Measurements from ENCODE around the gene NSD1. TPM values are rescaled to one million over a fixed set of nuclear protein-coding genes. Genes with fewer than 3 reads are reported as not detected.

Gene NSD1, protein sequence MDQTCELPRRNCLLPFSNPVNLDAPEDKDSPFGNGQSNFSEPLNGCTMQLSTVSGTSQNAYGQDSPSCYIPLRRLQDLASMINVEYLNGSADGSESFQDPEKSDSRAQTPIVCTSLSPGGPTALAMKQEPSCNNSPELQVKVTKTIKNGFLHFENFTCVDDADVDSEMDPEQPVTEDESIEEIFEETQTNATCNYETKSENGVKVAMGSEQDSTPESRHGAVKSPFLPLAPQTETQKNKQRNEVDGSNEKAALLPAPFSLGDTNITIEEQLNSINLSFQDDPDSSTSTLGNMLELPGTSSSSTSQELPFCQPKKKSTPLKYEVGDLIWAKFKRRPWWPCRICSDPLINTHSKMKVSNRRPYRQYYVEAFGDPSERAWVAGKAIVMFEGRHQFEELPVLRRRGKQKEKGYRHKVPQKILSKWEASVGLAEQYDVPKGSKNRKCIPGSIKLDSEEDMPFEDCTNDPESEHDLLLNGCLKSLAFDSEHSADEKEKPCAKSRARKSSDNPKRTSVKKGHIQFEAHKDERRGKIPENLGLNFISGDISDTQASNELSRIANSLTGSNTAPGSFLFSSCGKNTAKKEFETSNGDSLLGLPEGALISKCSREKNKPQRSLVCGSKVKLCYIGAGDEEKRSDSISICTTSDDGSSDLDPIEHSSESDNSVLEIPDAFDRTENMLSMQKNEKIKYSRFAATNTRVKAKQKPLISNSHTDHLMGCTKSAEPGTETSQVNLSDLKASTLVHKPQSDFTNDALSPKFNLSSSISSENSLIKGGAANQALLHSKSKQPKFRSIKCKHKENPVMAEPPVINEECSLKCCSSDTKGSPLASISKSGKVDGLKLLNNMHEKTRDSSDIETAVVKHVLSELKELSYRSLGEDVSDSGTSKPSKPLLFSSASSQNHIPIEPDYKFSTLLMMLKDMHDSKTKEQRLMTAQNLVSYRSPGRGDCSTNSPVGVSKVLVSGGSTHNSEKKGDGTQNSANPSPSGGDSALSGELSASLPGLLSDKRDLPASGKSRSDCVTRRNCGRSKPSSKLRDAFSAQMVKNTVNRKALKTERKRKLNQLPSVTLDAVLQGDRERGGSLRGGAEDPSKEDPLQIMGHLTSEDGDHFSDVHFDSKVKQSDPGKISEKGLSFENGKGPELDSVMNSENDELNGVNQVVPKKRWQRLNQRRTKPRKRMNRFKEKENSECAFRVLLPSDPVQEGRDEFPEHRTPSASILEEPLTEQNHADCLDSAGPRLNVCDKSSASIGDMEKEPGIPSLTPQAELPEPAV (N-terminal part only)
- total RNA-seq, result 33.8 and 37.5 TPM in 2 replicates

GRCh38 chr5:177133096-177133852 is at the start of gene NSD1:
NSD1 (plus strand) TSS chr5:177133773; CDS start chr5:177135104, 1,331 bp downstream.
- TF ChIP-seq, protein P1, sequence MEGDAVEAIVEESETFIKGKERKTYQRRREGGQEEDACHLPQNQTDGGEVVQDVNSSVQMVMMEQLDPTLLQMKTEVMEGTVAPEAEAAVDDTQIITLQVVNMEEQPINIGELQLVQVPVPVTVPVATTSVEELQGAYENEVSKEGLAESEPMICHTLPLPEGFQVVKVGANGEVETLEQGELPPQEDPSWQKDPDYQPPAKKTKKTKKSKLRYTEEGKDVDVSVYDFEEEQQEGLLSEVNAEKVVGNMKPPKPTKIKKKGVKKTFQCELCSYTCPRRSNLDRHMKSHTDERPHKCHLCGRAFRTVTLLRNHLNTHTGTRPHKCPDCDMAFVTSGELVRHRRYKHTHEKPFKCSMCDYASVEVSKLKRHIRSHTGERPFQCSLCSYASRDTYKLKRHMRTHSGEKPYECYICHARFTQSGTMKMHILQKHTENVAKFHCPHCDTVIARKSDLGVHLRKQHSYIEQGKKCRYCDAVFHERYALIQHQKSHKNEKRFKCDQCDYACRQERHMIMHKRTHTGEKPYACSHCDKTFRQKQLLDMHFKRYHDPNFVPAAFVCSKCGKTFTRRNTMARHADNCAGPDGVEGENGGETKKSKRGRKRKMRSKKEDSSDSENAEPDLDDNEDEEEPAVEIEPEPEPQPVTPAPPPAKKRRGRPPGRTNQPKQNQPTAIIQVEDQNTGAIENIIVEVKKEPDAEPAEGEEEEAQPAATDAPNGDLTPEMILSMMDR (IDR thresholded peaks at IDR 0.05; ENCODE audit: insufficient read depth, low read length, poor library complexity, severe bottlenecking), result no peak
- no peak for DNase-seq (ENCODE audit: low read depth)
- H3K4me3 ChIP-seq (ENCODE audit: low read depth, low read length), result peak within 1 kb of the TSS; percentile 68

GRCh38 chr5:177084175-177084574 is 49.4 kb upstream of the NSD1 start:
- no peak for DNase-seq (ENCODE audit: low read depth)
- H3K27me3 ChIP-seq (ENCODE audit: control insufficient read depth, insufficient read depth, low read length), result peaks cover 2% of the 10 kb centered on the region
- H3K36me3 ChIP-seq (ENCODE audit: control insufficient read depth, insufficient read depth, low read length), result no peaks in the 10 kb centered on the region
- TF ChIP-seq, protein P1 (IDR thresholded peaks at IDR 0.05; ENCODE audit: insufficient read depth, low read length, poor library complexity, severe bottlenecking), result no peak
- H3K4me3 ChIP-seq (ENCODE audit: low read depth, low read length), result no peak overlapping the region

More at GRCh38 chr5:177133096-177133852, at the start of gene NSD1:
- Histone ChIP-seq H3K27me3 (ENCODE audit: control insufficient read depth, insufficient read depth, low read length) (no peaks in the 10 kb centered on the region), H3K36me3 (ENCODE audit: control insufficient read depth, insufficient read depth, low read length) (no peaks in the 10 kb centered on the region)

DNA sequence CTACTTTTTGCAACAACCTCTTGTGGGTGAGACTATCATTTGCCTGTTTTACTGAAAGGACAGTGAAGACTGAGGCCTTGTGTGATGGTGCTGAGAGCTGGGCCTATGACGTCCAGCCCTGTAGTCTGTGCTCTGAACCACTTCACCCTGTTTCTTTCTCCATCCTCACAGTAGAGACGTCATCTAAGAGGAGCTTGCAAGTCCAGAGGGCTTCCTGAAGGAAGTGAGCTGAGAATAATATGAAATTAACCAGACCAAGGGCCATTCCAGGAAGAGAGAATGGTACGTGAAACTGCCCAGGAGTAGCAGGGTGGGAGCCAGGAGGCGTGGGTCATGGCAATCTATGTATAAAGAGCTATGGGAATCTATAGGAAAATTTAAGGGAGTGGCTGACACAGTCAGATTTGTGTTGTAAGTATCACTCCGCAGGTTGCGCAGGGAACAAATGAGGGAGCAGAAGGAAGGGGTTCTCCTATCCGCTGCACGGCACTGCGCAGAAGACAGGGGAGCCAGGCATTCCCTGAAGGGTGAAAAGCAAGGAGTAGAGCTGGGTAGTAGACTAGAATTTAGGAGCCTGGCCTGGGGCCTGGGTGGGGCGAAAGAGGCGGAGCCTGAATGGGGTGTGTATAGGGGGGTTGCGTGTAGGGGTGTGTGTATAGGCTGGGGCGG is 47.5 kb upstream of the NSD1 start:
- Histone ChIP-seq H3K27me3 (ENCODE audit: control insufficient read depth, insufficient read depth, low read length) (peaks cover 2% of the 10 kb centered on the region), H3K36me3 (ENCODE audit: control insufficient read depth, insufficient read depth, low read length) (no peaks in the 10 kb centered on the region), H3K4me3 (ENCODE audit: low read depth, low read length) (no peak overlapping the region)
- TF ChIP-seq, protein P1 (IDR thresholded peaks at IDR 0.05; ENCODE audit: insufficient read depth, low read length, poor library complexity, severe bottlenecking), result no peak
- no peak for DNase-seq (ENCODE audit: low read depth)

- peak; percentile 42 for DNase-seq (ENCODE audit: low read depth)
- H3K36me3 ChIP-seq (ENCODE audit: control insufficient read depth, insufficient read depth, low read length), result no peaks in the 10 kb centered on the region
- TF ChIP-seq, protein P1 (IDR thresholded peaks at IDR 0.05; ENCODE audit: insufficient read depth, low read length, poor library complexity, severe bottlenecking), result peak; percentile 56
- peak within 1 kb of the TSS; percentile 59 for H3K4me3 ChIP-seq (ENCODE audit: low read depth, low read length)
- peaks cover 2% of the 10 kb centered on the region for H3K27me3 ChIP-seq (ENCODE audit: control insufficient read depth, insufficient read depth, low read length)
Observed at GRCh38 chr5:177086654-177087397, 46.7 kb upstream of the NSD1 start, which contains the start of gene FGFR4. FGFR4 (plus strand) TSS chr5:177086915; CDS start chr5:177089603, 2,688 bp downstream.

Measured in kidney epithelial cell (primary cell).